NCI-H1930 (cell line): ENCODE measurements around the gene ANKRD6.

Source experiments
- DNase-seq, 2 experiments: peaks; one replicate each; lab custom pipeline; 2025; lab: John Stamatoyannopoulos, UW

ANKRD6 gene

GRCh38 chr6:89471287-89471867 is 38.4 kb downstream of the ANKRD6 start:
- no peak for DNase-seq

GRCh38 chr6:89475101-89475500 is 42.1 kb downstream of the ANKRD6 start:
- DNase-seq, result no peak

GRCh38 chr6:89475634-89476033 is 42.7 kb downstream of the ANKRD6 start:
- DNase-seq, result no peak

- DNase-seq, result no peak
These were observed 46.9 kb downstream of the ANKRD6 start for GRCh38 chr6:89479897-89480296.

GRCh38 chr6:89481695-89482094 is 48.7 kb downstream of the ANKRD6 start:
- DNase-seq, result no peak

GRCh38 chr6:89482126-89482525 is 49.2 kb downstream of the ANKRD6 start:
- DNase-seq, result no peak

GRCh38 chr6:89483111-89483720 is 50.3 kb downstream of the ANKRD6 start:
- DNase-seq, result no peak

GRCh38 chr6:89485320-89485719 is 52.4 kb downstream of the ANKRD6 start:
- DNase-seq, result no peak

GRCh38 chr6:89487864-89488263 is 54.9 kb downstream of the ANKRD6 start:
- DNase-seq, result no peak

GRCh38 chr6:89488438-89488837 is 55.5 kb downstream of the ANKRD6 start:
- no peak for DNase-seq

- DNase-seq, result no peak
These were observed 56.1 kb downstream of the ANKRD6 start for GRCh38 chr6:89489078-89489477.

- no peak for DNase-seq
These were observed 59.2 kb downstream of the ANKRD6 start for GRCh38 chr6:89492025-89492640.

GRCh38 chr6:89494131-89494793 is 61.3 kb downstream of the ANKRD6 start:
- DNase-seq, result no peak

GRCh38 chr6:89495961-89496535 is 63.1 kb downstream of the ANKRD6 start:
- no peak for DNase-seq

GRCh38 chr6:89500611-89501010 is 67.7 kb downstream of the ANKRD6 start:
- DNase-seq, result no peak

- no peak for DNase-seq
These were observed 68.3 kb downstream of the ANKRD6 start for GRCh38 chr6:89501222-89501621.

- DNase-seq, result no peak
These were observed 68.8 kb downstream of the ANKRD6 start for GRCh38 chr6:89501753-89502152.

GRCh38 chr6:89503641-89504040 is 70.7 kb downstream of the ANKRD6 start:
- no peak for DNase-seq

GRCh38 chr6:89505847-89506246 is 72.9 kb downstream of the ANKRD6 start:
- DNase-seq, result no peak

- no peak for DNase-seq
These were observed 74.0 kb downstream of the ANKRD6 start for GRCh38 chr6:89506716-89507617.

- DNase-seq, result no peak
These were observed 76.0 kb downstream of the ANKRD6 start for GRCh38 chr6:89508755-89509563.
